HG03066 (cell line): ENCODE measurements around the gene KIF4A.

Source experiments
- ATAC-seq: cut with Tn5 transposase; IDR thresholded peaks from one replicate; pipeline ENCODE4 v1.9.1; 2021; ENCODE audit warnings: low read depth; ENCODE audit not compliant: unreplicated experiment

Gene KIF4A

GRCh38 chrX:70434914-70435586 is 145.1 kb downstream of the KIF4A start:
- ATAC-seq: no peak

- no peak for ATAC-seq
Observed at GRCh38 chrX:70436343-70436742, 146.4 kb downstream of the KIF4A start.

GRCh38 chrX:70437011-70437410 is 147.1 kb downstream of the KIF4A start:
- ATAC-seq: no peak

- no peak for ATAC-seq
Observed at GRCh38 chrX:70437921-70438665, 148.2 kb downstream of the KIF4A start.

- no peak for ATAC-seq
Observed at GRCh38 chrX:70439016-70439415, 149.1 kb downstream of the KIF4A start.

GRCh38 chrX:70442224-70442623 is 152.3 kb downstream of the KIF4A start:
- ATAC-seq: no peak

- ATAC-seq: no peak
Observed at GRCh38 chrX:70444326-70444945, 154.5 kb downstream of the KIF4A start, which contains the start of gene DLG3. Gene DLG3, plus strand, starts transcription at chrX:70444835. Its CDS starts 367 bp downstream, at chrX:70445202.

GRCh38 chrX:70444946-70445656 is 155.2 kb downstream of the KIF4A start:
- ATAC-seq: no peak

- no peak for ATAC-seq
Observed at GRCh38 chrX:70445951-70446350, 156.0 kb downstream of the KIF4A start.

- no peak for ATAC-seq
Observed at GRCh38 chrX:70446380-70447350, 156.8 kb downstream of the KIF4A start.

GRCh38 chrX:70449457-70449966 is 159.6 kb downstream of the KIF4A start:
- no peak for ATAC-seq

GRCh38 chrX:70452143-70452733 is 162.3 kb downstream of the KIF4A start:
- no peak for ATAC-seq

GRCh38 chrX:70453024-70453618 is 163.2 kb downstream of the KIF4A start:
- no peak for ATAC-seq

GRCh38 chrX:70454441-70455365 is 164.8 kb downstream of the KIF4A start:
- ATAC-seq: peak; percentile 59

- ATAC-seq: no peak
Observed at GRCh38 chrX:70455366-70456202, 165.7 kb downstream of the KIF4A start.

- ATAC-seq: no peak
Observed at GRCh38 chrX:70456256-70456655, 166.4 kb downstream of the KIF4A start.

- ATAC-seq: no peak
Observed at GRCh38 chrX:70461026-70461425, 171.1 kb downstream of the KIF4A start.
